GM10266 (cell line): ENCODE results near the gene PTPMT1.

Experiments used
- DNase-seq: peaks from one replicate; pipeline ENCODE4 v3.0.0; 2012; ENCODE audit errors: extremely low spot score
- TF ChIP-seq, protein P1 (sequence below): IDR thresholded peaks from 2 replicates; pipeline ENCODE4 v1.5.1; 2012; ENCODE audit warnings: mild to moderate bottlenecking, low read depth; ENCODE audit not compliant: control insufficient read depth, insufficient read depth; ENCODE audit errors: missing control alignments

Gene PTPMT1

GRCh38 chr11:47564933-47565339 is 463 bp upstream of the PTPMT1 start:
- no peak for DNase-seq
- TF ChIP-seq, protein P1, sequence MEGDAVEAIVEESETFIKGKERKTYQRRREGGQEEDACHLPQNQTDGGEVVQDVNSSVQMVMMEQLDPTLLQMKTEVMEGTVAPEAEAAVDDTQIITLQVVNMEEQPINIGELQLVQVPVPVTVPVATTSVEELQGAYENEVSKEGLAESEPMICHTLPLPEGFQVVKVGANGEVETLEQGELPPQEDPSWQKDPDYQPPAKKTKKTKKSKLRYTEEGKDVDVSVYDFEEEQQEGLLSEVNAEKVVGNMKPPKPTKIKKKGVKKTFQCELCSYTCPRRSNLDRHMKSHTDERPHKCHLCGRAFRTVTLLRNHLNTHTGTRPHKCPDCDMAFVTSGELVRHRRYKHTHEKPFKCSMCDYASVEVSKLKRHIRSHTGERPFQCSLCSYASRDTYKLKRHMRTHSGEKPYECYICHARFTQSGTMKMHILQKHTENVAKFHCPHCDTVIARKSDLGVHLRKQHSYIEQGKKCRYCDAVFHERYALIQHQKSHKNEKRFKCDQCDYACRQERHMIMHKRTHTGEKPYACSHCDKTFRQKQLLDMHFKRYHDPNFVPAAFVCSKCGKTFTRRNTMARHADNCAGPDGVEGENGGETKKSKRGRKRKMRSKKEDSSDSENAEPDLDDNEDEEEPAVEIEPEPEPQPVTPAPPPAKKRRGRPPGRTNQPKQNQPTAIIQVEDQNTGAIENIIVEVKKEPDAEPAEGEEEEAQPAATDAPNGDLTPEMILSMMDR, result no peak

GRCh38 chr11:47566149-47566698 is 825 bp downstream of the PTPMT1 start:
- TF ChIP-seq, protein P1, result no peak
- DNase-seq, result no peak

GRCh38 chr11:47569646-47570045 is 4.2 kb downstream of the PTPMT1 start:
- DNase-seq, result no peak
- TF ChIP-seq, protein P1, result no peak

DNA sequence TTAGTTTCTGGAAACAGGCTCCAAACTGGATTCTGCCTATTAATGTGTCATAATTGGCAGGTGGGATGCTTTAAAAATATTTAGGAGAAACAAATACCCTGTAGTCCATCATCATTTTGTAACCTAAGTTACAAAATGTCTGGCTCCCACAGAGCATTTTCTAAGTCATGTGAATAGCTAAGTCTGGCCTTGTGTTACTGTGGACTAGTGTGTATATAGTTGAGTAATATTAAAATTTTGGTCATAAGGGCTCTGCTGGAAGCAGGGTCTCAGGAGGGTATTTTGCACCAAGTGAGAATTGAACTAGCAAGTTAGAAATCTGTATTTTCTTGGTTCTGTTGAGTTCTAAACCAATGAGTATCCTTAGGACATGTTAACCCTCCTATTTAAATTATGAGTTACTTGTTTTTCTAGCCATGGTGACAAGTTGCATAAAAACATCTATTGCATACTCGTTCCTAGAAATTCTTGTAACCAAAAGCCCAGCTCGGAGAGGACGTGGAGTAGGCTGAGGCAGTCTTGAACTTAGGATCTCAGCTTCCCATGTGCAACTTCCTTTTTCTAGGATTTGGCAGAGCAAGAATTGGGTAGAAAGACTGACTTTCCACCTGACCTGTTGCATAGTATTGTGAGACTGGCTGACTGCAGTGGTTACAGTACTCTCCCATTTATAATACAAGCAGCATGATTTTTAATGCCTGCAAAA is 5.4 kb downstream of the PTPMT1 start:
- TF ChIP-seq, protein P1, result no peak
- peak; percentile 2 for DNase-seq

- TF ChIP-seq, protein P1, result no peak
- no peak for DNase-seq
These were observed 5.9 kb downstream of the PTPMT1 start for GRCh38 chr11:47571357-47571729.

DNA sequence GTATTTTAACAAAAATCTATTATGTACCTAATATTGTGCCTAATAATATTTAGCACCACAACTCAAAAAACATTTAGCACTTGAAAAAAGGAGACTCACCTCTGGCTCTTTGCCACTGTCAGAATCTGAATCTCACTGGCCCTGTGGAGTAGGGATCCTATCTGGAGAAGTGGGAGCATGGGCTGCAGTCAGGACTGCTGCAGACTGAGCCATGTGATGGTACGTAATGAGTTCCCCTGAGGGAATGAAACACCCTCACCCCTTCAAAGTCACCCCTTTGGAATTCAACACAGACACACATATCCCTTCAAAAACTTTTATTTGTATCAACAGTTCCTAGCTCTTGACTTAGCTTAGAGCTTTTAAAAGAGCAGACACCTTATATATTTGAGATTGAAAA is 6.5 kb downstream of the PTPMT1 start:
- TF ChIP-seq, protein P1, result no peak
- peak; percentile 1 for DNase-seq

DNA sequence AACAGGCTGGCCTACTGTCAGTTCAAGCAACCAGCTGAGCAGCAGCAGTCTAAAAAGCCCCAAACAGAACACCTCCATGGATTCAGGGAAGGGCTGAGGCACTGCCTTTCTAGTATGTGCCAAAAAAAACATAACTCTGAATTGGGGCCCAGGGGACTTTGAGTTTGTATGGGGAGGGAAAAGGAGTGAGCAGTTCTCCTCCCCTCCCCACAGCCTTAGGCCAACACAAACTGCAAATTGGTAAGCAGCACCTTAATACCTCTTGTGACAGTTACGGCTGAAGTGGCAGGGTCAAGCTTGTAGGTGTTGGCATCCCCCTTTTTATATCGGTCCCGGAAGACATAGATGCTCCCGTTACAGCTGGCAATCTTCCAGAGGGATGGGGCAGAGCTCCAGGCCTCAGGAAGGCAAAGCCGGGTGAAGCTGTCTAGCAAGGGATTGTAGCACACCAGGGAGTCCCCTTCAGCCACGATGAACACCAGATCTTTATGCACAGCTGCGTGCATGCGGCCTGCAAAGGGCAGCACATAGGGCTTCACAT is 7.4 kb downstream of the PTPMT1 start:
- no peak for DNase-seq

More for the DNA sequence above, 7.4 kb downstream of the PTPMT1 start:
- TF ChIP-seq, protein P1, result no peak
